ENCODE measurements around the gene SDHB.

The SDHB gene

GRCh38 chr1:17053685-17054410 lies at the start of gene SDHB:
TSS of gene SDHB (minus strand) at chr1:17054032. CDS start at chr1:17054019, 13 bp downstream.
- DNase-seq, result peak; percentile 96

DNA sequence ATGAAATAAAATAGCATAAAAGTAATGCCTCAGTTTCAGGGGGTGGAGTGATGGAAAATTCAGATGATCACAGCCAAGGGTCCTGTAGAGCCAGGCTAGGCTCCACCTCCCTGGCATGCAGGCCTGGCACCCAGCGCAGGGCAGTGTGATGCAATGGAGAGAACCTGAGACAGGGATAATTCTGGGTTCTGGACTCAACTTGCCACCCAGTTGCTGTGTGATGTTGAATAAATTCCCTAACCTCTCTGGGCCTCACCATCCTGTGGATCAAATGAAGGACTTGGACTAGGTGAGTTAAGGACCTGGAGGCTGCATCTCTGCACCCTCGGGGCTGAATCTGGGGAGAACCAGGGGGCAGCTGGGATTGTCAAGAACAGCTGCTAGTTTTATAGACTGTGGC lies 48.4 kb upstream of the SDHB start:
- DNase-seq, result no peak

DNA sequence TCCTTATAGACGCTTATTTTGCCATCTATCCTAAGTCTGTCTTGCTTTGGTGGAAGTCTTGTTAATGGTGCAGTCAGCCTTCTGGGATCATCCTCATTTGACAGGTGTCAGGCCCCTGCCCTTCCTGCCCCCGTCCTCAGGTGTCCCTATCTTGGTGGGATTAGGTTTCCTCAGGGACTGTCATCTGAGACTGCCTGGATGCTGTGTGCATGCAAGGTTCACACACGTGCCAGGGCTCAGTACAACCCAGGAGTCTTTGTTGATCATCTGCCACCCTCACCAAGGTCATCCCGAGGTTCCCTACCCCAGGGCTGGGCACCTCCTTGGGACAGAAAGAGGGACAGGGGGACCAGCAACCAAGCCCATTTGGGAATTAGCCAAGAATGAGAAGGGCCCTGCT lies 47.4 kb upstream of the SDHB start:
- DNase-seq, result peak; percentile 91

DNA sequence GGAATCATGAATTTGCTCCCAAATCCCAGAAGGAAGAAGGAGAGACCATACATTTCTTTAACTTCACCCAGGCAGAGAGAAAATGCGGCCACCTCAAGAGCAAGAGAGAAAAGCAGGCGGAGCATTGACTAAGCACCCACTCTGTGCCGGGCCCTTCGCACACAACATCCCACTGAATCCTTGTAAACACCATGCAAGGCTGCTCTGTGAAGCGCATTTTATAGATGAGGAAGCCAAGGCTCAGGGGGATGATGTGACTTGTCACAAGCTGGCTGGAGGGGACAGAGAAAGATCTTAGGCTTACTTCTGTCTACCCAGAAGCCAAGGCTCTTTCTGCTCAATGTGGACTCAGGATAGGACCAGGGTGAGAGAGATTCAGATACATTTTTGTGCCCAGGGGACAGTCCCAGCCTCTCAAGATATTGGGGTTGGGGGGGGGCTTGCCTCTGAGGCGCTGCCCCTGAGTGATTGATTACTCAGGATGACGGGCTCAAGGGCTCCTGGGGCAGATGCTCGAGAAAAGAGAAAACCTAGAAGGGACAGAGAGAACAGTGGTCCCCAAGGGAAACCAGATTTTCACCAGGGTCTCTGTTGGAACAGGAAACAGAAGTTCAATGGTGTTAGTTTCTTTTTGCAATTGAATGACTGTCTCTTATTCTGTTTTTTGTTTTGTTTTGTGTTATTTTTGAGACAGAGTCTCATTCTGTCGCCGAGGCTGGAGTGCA lies 45.9 kb upstream of the SDHB start:
- DNase-seq, result peak; percentile 17

- no peak for DNase-seq
Measured at GRCh38 chr1:17098446-17099317, 44.9 kb upstream of the SDHB start.

DNA sequence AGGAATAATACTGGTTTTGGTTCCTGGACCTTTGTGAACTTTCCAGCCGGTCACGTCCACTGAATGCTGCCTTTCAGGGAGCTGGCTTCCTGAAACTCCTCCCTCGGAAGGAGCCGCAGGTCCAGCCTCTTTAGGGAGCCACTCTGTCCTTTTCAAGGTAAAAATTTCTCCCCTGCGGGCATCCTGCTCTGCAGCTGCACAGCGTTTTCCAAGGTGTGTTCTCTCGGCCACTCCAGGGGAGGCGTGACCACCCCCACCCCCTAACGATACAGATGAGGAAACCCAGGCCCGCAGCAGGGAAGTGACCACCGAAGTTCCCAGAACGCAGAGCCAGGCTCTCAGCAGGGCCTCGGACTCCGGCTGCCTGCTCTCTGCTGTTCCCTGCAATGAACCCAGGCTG lies 44.0 kb upstream of the SDHB start:
- peak; percentile 8 for DNase-seq

- DNase-seq, result no peak
Measured at GRCh38 chr1:17097147-17097546, 43.3 kb upstream of the SDHB start.

- DNase-seq, result no peak
Measured at GRCh38 chr1:17096584-17096983, 42.8 kb upstream of the SDHB start.

- no peak for DNase-seq
Measured at GRCh38 chr1:17095141-17095540, 41.3 kb upstream of the SDHB start.

DNA sequence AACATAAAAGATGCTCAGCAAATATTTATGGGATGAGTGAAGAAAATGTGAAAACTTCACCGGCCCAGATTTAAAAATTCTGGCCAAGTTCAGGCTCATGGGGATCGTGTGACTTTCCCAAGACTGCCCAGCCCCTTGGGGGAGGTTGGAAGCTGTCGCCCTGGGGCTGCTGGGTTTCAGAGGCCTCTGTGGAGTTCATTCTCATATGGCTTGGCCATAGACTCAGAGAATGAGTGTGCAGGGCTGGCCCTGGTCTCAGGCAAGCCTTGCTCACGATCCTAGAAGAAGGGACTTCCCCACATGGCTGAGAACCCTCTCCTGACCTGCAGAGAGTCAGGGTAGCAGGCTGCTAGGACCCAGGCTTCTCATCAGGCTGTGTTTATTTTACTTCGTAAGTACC lies 40.8 kb upstream of the SDHB start:
- DNase-seq, result no peak

DNA sequence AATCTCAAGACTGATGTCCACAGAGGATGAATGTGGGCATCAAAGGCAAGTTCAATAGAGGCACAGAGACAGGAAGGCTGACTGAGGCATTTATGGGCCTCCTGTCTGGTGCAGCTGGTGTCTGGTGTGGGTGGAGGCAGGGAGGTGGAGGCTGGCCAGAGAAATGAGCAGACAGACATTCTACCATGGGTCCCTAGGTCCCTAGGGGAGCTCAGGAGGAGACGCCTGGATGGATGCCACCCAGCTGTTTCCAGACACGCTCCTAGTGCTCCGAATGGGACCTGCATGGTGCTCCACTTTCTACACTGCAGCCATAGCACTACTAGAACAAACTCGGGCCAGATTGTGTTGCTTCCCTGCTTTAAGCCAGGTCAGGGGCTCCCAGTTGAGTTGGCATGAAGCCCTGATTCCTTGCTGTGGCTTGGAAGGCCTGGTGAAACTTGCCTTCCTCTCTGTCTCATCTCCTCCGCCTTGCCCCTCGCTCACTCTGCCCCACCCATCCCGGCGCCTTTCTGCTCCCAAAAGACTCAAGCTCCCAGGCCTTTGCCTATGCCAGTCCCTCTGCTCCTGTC lies 40.1 kb upstream of the SDHB start:
- DNase-seq, result peak; percentile 13

DNA sequence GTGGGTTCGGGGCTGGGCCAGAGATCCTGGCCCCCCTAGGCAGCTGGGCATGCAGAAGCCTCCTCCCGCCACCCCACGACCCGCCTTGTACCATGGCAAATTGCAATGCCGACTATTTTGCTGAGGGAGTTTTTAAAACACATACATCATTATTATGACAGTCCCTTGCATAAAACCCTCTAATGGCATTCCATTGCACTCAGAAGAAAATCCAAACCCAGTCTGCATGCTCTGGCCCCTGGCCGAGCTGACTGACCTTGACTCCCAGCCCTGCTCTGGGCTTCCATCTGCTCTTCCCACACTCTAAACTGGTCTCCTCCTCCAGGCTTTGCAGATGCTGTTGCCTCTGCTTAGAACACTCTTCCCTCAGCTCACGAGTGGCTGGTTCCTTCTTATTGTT lies 37.4 kb upstream of the SDHB start:
- no peak for DNase-seq

DNA sequence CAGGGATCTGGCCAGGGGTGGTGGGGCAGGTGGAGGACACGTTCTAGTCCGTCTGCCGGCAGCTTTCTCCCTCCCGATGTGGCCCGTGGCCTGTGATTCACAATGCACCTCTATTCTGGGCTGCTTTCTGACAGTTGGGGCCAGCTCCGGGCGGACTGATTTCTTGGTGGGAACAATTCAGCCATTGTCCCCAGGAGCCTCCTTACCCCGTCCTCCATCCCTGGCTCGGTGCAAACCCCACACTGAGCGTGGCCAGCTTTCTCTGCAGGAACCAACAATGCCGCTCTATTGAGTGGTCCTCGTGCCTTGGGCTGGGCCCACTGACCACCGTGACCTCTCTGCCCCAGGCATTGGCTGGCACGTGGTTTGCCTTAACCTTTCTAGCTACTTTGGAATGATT lies 35.7 kb upstream of the SDHB start:
- no peak for DNase-seq

DNA sequence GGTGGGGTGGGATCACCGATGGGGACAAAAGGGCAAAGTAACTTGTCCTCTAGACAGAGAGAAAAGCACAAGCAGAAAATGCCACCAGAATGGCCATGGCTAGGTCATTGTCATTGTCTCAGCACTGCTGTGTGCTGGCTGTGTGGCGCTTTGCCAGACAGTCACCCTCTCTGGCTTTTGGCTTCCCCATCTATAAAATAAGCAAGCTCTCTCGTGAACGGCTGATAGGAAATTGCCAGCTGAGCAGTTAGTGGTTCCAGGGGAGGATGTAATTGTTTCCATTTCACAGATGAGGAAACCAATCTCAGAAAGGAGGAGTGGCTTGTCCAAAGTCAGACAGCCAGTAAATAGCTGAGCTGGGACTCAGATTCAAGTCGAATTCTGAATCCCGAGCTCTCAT lies 32.9 kb upstream of the SDHB start:
- DNase-seq, result no peak

- DNase-seq, result no peak
Measured at GRCh38 chr1:17084787-17085186, 31.0 kb upstream of the SDHB start.

- no peak for DNase-seq
Measured at GRCh38 chr1:17082761-17083160, 28.9 kb upstream of the SDHB start.

GRCh38 chr1:17081439-17081838 lies 27.6 kb upstream of the SDHB start:
- DNase-seq, result no peak

DNA sequence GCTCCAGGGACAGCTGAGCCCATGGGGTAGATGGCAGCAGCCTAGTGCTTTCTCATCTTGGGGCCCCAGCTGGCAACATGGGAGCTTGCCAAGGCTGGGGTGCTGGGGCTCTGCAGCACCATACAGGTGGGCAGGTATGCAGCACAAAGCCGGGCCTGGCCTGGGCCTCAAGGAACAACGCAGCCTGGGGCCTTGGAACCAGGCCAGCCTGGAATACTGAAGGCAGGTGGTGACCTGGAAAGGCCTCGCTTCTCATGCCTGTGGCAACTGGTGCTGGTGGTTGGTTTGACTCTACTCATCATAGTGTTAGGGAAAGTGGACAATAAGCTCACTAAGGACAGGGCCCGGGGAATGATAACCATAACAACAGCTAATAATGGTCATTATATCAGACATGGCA lies 27.0 kb upstream of the SDHB start:
- DNase-seq, result peak; percentile 86

- no peak for DNase-seq
Measured at GRCh38 chr1:17080085-17080759, 26.4 kb upstream of the SDHB start.

DNA sequence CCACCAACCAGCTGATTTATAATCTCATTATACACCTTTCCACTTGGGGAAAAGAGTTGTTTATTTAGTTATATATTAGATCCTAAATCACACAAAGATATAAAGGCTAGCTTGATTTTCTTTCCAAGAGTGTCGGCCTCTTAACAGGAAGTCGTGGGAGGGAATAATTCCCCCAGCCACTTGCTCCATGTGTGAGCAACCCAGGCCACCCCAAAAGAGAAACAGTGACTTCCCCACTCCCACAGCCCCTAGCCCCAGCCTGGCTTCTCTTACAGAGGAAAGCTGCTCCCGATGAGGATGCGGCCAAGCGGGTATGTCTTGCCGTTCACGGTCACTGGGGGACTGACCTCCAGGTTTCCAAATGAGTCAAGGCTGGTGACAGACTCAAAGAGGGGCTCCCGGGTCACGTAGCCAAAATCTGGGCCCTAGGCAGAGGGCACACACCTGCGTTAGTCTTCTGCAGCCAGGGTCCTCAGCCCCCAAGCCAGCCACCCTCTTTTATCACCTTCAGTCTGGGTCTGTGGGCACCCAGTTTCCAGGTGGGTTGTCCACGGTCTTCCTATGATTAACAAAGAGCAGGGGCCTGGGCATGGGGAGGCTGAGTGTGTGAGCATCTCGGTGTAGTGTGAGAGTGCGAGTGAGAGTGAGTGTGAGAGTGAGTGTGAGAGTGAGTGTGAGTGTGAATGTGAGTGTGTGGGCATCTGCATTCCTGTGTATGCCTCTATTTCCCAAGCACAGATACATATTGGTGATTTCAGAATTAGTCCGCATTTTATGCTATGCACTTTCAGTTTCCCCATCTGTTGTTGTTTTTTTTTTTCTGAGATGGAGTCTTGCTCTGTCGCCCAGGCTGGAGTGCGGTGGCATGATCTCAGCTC lies 25.4 kb upstream of the SDHB start:
- DNase-seq, result no peak

GRCh38 chr1:17075470-17076255 lies 21.8 kb upstream of the SDHB start:
- DNase-seq, result peak; percentile 12

Data from NCI-H2171 treated with DMSO at 0.1 percent for 48 hours (cell line).